K562 (cell line): Measurements from ENCODE around the gene CABP5. TPM values are rescaled to one million over a fixed set of nuclear protein-coding genes. Genes with fewer than 3 reads are reported as not detected.

ENCODE experiments used
- ARID1B ChIP-seq: fragments of 450-650 bp; IDR thresholded peaks from 2 replicates; pipeline ENCODE4 v1.6.1; 2016; ENCODE audit warnings: antibody characterized with exemption, mild to moderate bottlenecking, inconsistent platforms
- GTF2A2 ChIP-seq: IDR thresholded peaks from 2 replicates; pipeline ENCODE4 v1.6.1; 2016; ENCODE audit warnings: mild to moderate bottlenecking, missing genetic modification characterization, missing compliant biosample characterization
- KHSRP ChIP-seq: fragments of 450-650 bp; IDR thresholded peaks from 2 replicates; pipeline ENCODE4 v1.6.1; 2017
- MIER1 ChIP-seq: fragments of 450-650 bp; IDR thresholded peaks from 2 replicates; pipeline ENCODE4 v1.6.1; 2016; ENCODE audit warnings: antibody characterized with exemption, mild to moderate bottlenecking, low read depth
- POLR3A ChIP-seq: IDR thresholded peaks from 2 replicates; pipeline ENCODE4 v1.6.1; 2011; ENCODE audit warnings: borderline replicate concordance, mild to moderate bottlenecking, moderate library complexity; ENCODE audit not compliant: insufficient read length, insufficient read depth; ENCODE audit errors: extremely low read depth
- RBM17 ChIP-seq: fragments of 200-400 bp; formaldehyde crosslinking; IDR thresholded peaks from 2 replicates; pipeline ENCODE4 v1.6.1; 2017; ENCODE audit warnings: low read depth, mild to moderate bottlenecking, low read length, borderline replicate concordance
- RUNX1 ChIP-seq: sonication (generic); IDR thresholded peaks from 2 replicates; pipeline ENCODE4 v1.6.1; 2016; ENCODE audit warnings: antibody characterized with exemption, low read depth
- SOX6 ChIP-seq: fragments of 450-650 bp; IDR thresholded peaks from 2 replicates; pipeline ENCODE4 v1.6.1; 2014; ENCODE audit warnings: mild to moderate bottlenecking
- TBL1XR1 ChIP-seq, 2 experiments: IDR thresholded peaks; 2 replicates each; pipeline ENCODE4 v1.6.1; 2012; ENCODE audit warnings: improper control_type of control experiment in 2 of 2, low read length in 2 of 2, mild to moderate bottlenecking in 1 of 2
- XRCC3 ChIP-seq: fragments of 450-650 bp; IDR thresholded peaks from 2 replicates; pipeline ENCODE4 v1.6.1; 2017; ENCODE audit warnings: mild to moderate bottlenecking, moderate library complexity
- ZBTB11 ChIP-seq, 3 experiments: fragments of 200-800 bp in 1 of 3; fragments of 250-450 bp in 1 of 3; fragments of 450-650 bp in 1 of 3; sonication (Bioruptor Pico) in 1 of 3; sonication (Bioruptor generic) in 1 of 3; formaldehyde crosslinking in 1 of 3; IDR thresholded peaks; 2 replicates each; pipeline versions ENCODE4 v1.6.1 to v1.8.0; 2016 to 2022; ENCODE audit warnings: mild to moderate bottlenecking in 2 of 3, missing genetic modification characterization in 2 of 3, missing compliant biosample characterization in 1 of 3, moderate library complexity in 1 of 3
- ZNF282 ChIP-seq: sonication (generic); formaldehyde crosslinking; IDR thresholded peaks from 2 replicates; pipeline ENCODE4 v1.8.1; 2023; ENCODE audit warnings: missing genetic modification reagents
- ZNF316 ChIP-seq: fragments of 450-650 bp; IDR thresholded peaks from 2 replicates; pipeline ENCODE4 v1.6.1; 2016
- ZNF766 ChIP-seq: fragments of 200-800 bp; sonication (Bioruptor generic); conservative IDR thresholded peaks from 2 replicates; pipeline ENCODE4 v1.6.1; 2016; ENCODE audit warnings: missing genetic modification characterization, missing compliant biosample characterization
- ZNF77 ChIP-seq: fragments of 250-450 bp; sonication (Bioruptor Pico); IDR thresholded peaks from 2 replicates; pipeline ENCODE4 v1.5.0; 2020
- polyA plus RNA-seq, 8 experiments: library from polyadenylated mRNA; depleted of rRNA in 4 of 8; stranded (reverse) in 5 of 8; unstranded in 3 of 8; fragments of >200 nt; fragmentation: Nextera tagmentation in 2 of 8; fragmentation: Illumina TruSeq in 1 of 8; extraction: Ambion mirVana in 2 of 8; extraction: Trizol in 1 of 8; gene quantifications; 2 replicates each; pipeline versions ENCODE4 v1.2.1 to v1.2.3, GENCODE V29; 2011 to 2014; ENCODE audit warnings: inconsistent platforms in 1 of 8, missing spikeins in 1 of 8
- total RNA-seq, 7 experiments: library from RNA; depleted of rRNA in 6 of 7; stranded (reverse); fragments of >200 nt in 6 of 7; fragmentation: Illumina TruSeq in 2 of 7; extraction: Trizol in 2 of 7; gene quantifications; 2 replicates each; pipeline versions ENCODE4 v1.2.1 to v1.2.3, GENCODE V29; 2011 to 2021; ENCODE audit warnings: low replicate concordance in 1 of 7
- TF ChIP-seq, protein P1 (sequence below), 2 experiments: fragments of 450-650 bp; IDR thresholded peaks; 2 replicates each; pipeline ENCODE4 v1.6.1; 2016; ENCODE audit warnings: mild to moderate bottlenecking in 2 of 2, borderline replicate concordance in 1 of 2, low read depth in 1 of 2, moderate library complexity in 1 of 2
- TF ChIP-seq, protein P2 (sequence below): IDR thresholded peaks from 2 replicates; pipeline ENCODE4 v1.6.1; 2011; ENCODE audit not compliant: insufficient read length; ENCODE audit errors: extremely low read depth

CABP5 gene
- total and polyA plus RNA-seq, 9 of the 15 experiments (the other 6 are each of a cell fraction or from before 2014, with no cell fraction given) = not detected

GRCh38 chr19:48043675-48044258 is at the start of gene CABP5 (continued):
- no peak for TF ChIP-seq ZNF282
- TF ChIP-seq SOX6 = no peak
- 0 out of 2 replicates have a peak, but pooled peaks have one; percentile 8 for TF ChIP-seq ZNF316
- no peak for TF ChIP-seq POLR3A
- no peak for TF ChIP-seq ZNF766
- no peak for TF ChIP-seq RBM17
- no peak for TF ChIP-seq RUNX1
- TF ChIP-seq ZBTB11 (CRISPR knock-in tag; IDR thresholded peaks at IDR 0.05) = no peak
- no peak for TF ChIP-seq GTF2A2
- no peak for TF ChIP-seq ZNF77
- peak; percentile 44; the same call in 1 of the 2 replicates for TF ChIP-seq ARID1B
- no peak for TF ChIP-seq MIER1
- no peak for TF ChIP-seq KHSRP
- TF ChIP-seq, protein P1, sequence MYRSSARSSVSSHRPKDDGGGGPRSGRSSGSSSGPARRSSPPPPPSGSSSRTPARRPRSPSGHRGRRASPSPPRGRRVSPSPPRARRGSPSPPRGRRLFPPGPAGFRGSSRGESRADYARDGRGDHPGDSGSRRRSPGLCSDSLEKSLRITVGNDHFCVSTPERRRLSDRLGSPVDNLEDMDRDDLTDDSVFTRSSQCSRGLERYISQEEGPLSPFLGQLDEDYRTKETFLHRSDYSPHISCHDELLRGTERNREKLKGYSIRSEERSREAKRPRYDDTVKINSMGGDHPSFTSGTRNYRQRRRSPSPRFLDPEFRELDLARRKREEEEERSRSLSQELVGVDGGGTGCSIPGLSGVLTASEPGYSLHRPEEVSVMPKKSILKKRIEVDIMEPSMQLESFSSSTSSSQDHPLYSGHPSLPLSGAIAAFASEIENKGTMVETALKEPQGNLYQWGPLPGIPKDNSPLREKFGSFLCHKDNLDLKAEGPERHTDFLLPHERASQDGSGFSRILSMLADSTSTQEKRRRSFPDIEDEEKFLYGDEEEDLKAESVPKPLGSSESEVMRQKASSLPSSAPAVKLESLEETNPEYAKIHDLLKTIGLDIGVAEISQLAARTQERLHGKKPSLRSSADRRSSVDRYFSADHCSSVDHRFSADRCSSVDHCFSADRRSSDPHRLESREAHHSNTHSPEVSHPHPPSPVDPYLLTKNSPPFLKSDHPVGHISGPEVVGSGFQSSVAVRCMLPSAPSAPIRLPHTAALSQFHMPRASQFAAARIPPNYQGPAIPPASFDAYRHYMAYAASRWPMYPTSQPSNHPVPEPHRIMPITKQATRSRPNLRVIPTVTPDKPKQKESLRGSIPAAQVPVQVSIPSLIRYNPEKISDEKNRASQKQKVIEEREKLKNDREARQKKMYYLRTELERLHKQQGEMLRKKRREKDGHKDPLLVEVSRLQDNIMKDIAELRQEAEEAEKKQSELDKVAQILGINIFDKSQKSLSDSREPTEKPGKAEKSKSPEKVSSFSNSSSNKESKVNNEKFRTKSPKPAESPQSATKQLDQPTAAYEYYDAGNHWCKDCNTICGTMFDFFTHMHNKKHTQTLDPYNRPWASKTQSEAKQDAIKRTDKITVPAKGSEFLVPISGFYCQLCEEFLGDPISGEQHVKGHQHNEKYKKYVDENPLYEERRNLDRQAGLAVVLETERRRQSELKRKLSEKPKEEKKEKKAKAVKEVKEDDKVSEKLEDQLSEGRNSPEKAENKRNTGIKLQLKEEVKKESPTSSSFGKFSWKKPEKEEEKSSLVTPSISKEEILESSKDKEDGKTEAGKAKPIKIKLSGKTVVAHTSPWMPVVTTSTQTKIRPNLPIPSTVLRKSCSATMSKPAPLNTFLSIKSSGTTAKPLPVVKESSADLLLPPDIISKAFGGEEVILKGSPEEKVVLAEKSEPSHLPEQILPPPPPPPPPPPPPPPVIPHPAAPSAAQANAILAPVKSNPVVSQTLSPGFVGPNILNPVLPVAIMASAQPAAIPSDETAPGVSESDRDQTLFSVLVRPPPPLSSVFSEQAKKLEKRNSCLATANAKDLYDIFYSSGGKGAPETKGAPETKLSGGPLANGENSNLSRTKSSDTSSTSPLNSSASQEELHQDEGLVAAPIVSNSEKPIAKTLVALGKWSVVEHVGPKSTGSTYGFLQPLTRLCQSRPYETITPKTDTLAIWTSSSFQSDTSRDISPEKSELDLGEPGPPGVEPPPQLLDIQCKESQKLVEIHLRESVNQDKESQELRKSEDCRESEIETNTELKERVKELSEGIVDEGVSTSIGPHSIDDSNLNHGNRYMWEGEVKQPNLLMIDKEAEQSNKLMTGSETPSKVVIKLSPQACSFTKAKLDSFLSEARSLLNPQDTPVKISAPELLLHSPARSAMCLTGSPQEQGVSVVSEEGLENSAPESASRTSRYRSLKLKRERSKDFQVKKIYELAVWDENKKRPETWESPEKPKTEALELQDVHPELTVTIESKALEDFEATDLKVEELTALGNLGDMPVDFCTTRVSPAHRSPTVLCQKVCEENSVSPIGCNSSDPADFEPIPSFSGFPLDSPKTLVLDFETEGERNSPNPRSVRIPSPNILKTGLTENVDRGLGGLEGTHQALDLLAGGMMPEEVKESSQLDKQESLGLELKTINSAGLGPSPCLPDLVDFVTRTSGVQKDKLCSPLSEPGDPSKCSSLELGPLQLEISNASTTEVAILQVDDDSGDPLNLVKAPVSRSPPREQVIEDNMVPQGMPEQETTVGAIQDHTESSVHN (IDR thresholded peaks at IDR 0.05; ENCODE audit: borderline replicate concordance in 1 of 2, low read depth in 1 of 2) = no peak
- no peak for TF ChIP-seq TBL1XR1 (IDR thresholded peaks at IDR 0.05; ENCODE audit: low read length in 2 of 2)
- no peak for TF ChIP-seq XRCC3
- TF ChIP-seq, protein P2, sequence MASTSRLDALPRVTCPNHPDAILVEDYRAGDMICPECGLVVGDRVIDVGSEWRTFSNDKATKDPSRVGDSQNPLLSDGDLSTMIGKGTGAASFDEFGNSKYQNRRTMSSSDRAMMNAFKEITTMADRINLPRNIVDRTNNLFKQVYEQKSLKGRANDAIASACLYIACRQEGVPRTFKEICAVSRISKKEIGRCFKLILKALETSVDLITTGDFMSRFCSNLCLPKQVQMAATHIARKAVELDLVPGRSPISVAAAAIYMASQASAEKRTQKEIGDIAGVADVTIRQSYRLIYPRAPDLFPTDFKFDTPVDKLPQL = no peak
